A673 (cell line): ENCODE measurements around the gene BICC1. TPM values are rescaled to one million over a fixed set of nuclear protein-coding genes. Genes with fewer than 3 reads are reported as not detected.

Source experiments
- BruUV-seq: library from RNA; stranded (reverse); fragments of 400-500 nt; replicated peaks from 2 replicates; lab custom pipeline; 2021; lab: Mats Ljungman, UMichigan
- CTCF ChIA-PET: fragments of 300-600 bp; sonication (Branson Sonifier 250); formaldehyde crosslinking; loops from one replicate; lab custom pipeline; 2022; ENCODE audit warnings: antibody characterized with exemption; lab: Charles Lee
- POLR2A ChIA-PET: fragments of 300-600 bp; sonication (Branson Sonifier 250); formaldehyde crosslinking; loops from one replicate; lab custom pipeline; 2022; ENCODE audit warnings: antibody characterized with exemption; ENCODE audit not compliant: low non-redundant PET; lab: Charles Lee
- DNase-seq: peaks from one replicate; pipeline ENCODE4 v3.0.0-alpha.2; 2015; ENCODE audit warnings: low spot score
- H3K27ac ChIP-seq: fragments of 200-600 bp; sonication (generic); 2 replicates; pipeline ENCODE4 v1.5.1; 2016; ENCODE audit warnings: mixed run types, low read depth, mild to moderate bottlenecking, mixed read lengths, antibody characterized with exemption, low read length; ENCODE audit not compliant: poor library complexity, severe bottlenecking
- H3K27me3 ChIP-seq: fragments of 200-600 bp; sonication (generic); replicated peaks from 2 replicates; pipeline ENCODE4 v1.6.1; 2017; ENCODE audit warnings: mixed run types, low read depth, mild to moderate bottlenecking, mixed read lengths, antibody characterized with exemption, low read length; ENCODE audit not compliant: insufficient read depth, poor library complexity
- H3K36me3 ChIP-seq: fragments of 200-600 bp; sonication (generic); 2 replicates; pipeline ENCODE4 v1.6.1; 2016; ENCODE audit warnings: mixed run types, mild to moderate bottlenecking, mixed read lengths, antibody characterized with exemption, low read length; ENCODE audit not compliant: insufficient read depth, poor library complexity, severe bottlenecking
- H3K4me1 ChIP-seq: fragments of 200-600 bp; sonication (generic); 2 replicates; pipeline ENCODE4 v1.6.1; 2017; ENCODE audit warnings: mixed run types, mild to moderate bottlenecking, mixed read lengths, antibody characterized with exemption, low read length; ENCODE audit not compliant: insufficient read depth, poor library complexity, severe bottlenecking
- H3K4me3 ChIP-seq: fragments of 200-600 bp; sonication (generic); 2 replicates; pipeline ENCODE4 v1.5.1; 2016; ENCODE audit warnings: low read depth, mixed run types, mild to moderate bottlenecking, mixed read lengths, low read length; ENCODE audit not compliant: poor library complexity, severe bottlenecking
- H3K9me3 ChIP-seq: fragments of 200-600 bp; sonication (generic); 2 replicates; pipeline ENCODE4 v1.6.1; 2016; ENCODE audit warnings: mixed run types, low read depth, mild to moderate bottlenecking, mixed read lengths, antibody characterized with exemption, low read length; ENCODE audit not compliant: poor library complexity, severe bottlenecking
- CTCF ChIP-seq: fragments of 300-800, 200-600 bp; sonication (generic); conservative IDR thresholded peaks from 2 replicates; pipeline ENCODE4 v1.5.1; 2017; ENCODE audit warnings: low read depth, mild to moderate bottlenecking, antibody characterized with exemption, low read length, moderate library complexity, mixed read lengths
- EZH2 ChIP-seq: fragments of 200-600 bp; sonication (generic); IDR thresholded peaks from 2 replicates; pipeline ENCODE4 v1.6.1; 2017; ENCODE audit warnings: borderline replicate concordance, low read depth, mild to moderate bottlenecking, mixed read lengths, antibody characterized with exemption, low read length; ENCODE audit not compliant: poor library complexity, severe bottlenecking
- intact Hi-C: fragments of 100-400 bp; cut with micrococcal nuclease; formaldehyde crosslinking; loops from one replicate; pipeline ENCODE4 v1.10.0; 2022; ENCODE audit not compliant: unreplicated experiment
- total RNA-seq: library from RNA; stranded (reverse); gene quantifications from 2 replicates; pipeline ENCODE4 v1.2.3, GENCODE V29; 2021

BICC1 gene
- total RNA-seq, 1 experiment from 2014 or later = 1.6 TPM

- ChIA-PET POLR2A (interaction anchor here (0.6 kb wide), 2 partner anchors 9 to 619 kb away, joined by 3 read pairs; no protein-coding TSS in a partner anchor), CTCF (no interaction called here)
- no peaks in the 10 kb centered on the region for H3K36me3 ChIP-seq
- H3K27ac ChIP-seq = no peak overlapping the region
- intact Hi-C loops = loop anchor here (10.0 kb wide), 1 partner anchor 233 kb away; no protein-coding TSS in a partner anchor
- H3K4me1 ChIP-seq = no peaks in the 10 kb centered on the region
- no peak for TF ChIP-seq CTCF
- TF ChIP-seq EZH2 = no peak
- no peak for DNase-seq
- no TSS peak for BruUV-seq
- H3K27me3 ChIP-seq = no peaks in the 10 kb centered on the region
- H3K4me3 ChIP-seq = no peak overlapping the region
- H3K9me3 ChIP-seq = no peaks in the 10 kb centered on the region
These were observed 134.9 kb downstream of the BICC1 start for GRCh38 chr10:58647376-58648112.

- Histone ChIP-seq H3K27me3 (no peaks in the 10 kb centered on the region), H3K27ac (no peak overlapping the region), H3K4me1 (no peaks in the 10 kb centered on the region), H3K36me3 (no peaks in the 10 kb centered on the region), H3K9me3 (no peaks in the 10 kb centered on the region), H3K4me3 (no peak overlapping the region)
- TF ChIP-seq EZH2 = no peak
- no peak for TF ChIP-seq CTCF
- POLR2A ChIA-PET = interaction anchor here (0.6 kb wide), 2 partner anchors 9 to 620 kb away, joined by 3 read pairs; no protein-coding TSS in a partner anchor
- DNase-seq = no peak
- intact Hi-C loops = loop anchor here (10.0 kb wide), 1 partner anchor 233 kb away; no protein-coding TSS in a partner anchor
- CTCF ChIA-PET = no interaction called here
- no TSS peak for BruUV-seq
These were observed 135.5 kb downstream of the BICC1 start for GRCh38 chr10:58648131-58648530.

- H3K4me1 ChIP-seq = no peaks in the 10 kb centered on the region
- H3K27me3 ChIP-seq = no peaks in the 10 kb centered on the region
- H3K9me3 ChIP-seq = no peaks in the 10 kb centered on the region
- H3K4me3 ChIP-seq = no peak overlapping the region
- intact Hi-C loops = no loop called here
- CTCF ChIA-PET = no interaction called here
- no peak overlapping the region for H3K27ac ChIP-seq
- TF ChIP-seq EZH2 = no peak
- BruUV-seq = no TSS peak
- no peaks in the 10 kb centered on the region for H3K36me3 ChIP-seq
- peak; percentile 28 for DNase-seq
- POLR2A ChIA-PET = no interaction called here
These were observed 138.4 kb downstream of the BICC1 start for GRCh38 chr10:58651040-58651439.

- Histone ChIP-seq H3K4me1 (no peaks in the 10 kb centered on the region), H3K4me3 (no peak overlapping the region), H3K9me3 (no peaks in the 10 kb centered on the region), H3K27ac (no peak overlapping the region), H3K36me3 (no peaks in the 10 kb centered on the region), H3K27me3 (no peaks in the 10 kb centered on the region)
- CTCF ChIA-PET = no interaction called here
- POLR2A ChIA-PET = no interaction called here
- intact Hi-C loops = no loop called here
- no peak for TF ChIP-seq CTCF
- TF ChIP-seq EZH2 = no peak
- no TSS peak for BruUV-seq
- DNase-seq = no peak
These were observed 139.1 kb downstream of the BICC1 start for GRCh38 chr10:58651742-58652141.
